ENCODE results near the gene ITCH. TPM values are rescaled to one million over a fixed set of nuclear protein-coding genes. Genes with fewer than 3 reads are reported as not detected.
"Not testable (repeated sequence)": the region's sequence is repeated elsewhere in the genome, so short reads cannot be mapped to it uniquely, and the experiment has no call there.

Gene ITCH
- total RNA-seq, 2 donors from 2014 or later: 35.6 to 40.2 TPM

GRCh38 chr20:34427331-34427730 is 64.3 kb downstream of the ITCH start:
- no peaks in the 10 kb centered on the region for H3K27me3 ChIP-seq
- no peaks in the 10 kb centered on the region for H3K9me3 ChIP-seq
- DNase-seq (ENCODE audit: low spot score): no peak
- H3K4me1 ChIP-seq: peaks cover 0 to 35% of the 10 kb centered on the region in 2 donors
- H3K36me3 ChIP-seq: no peaks in the 10 kb centered on the region
- no peak overlapping the region for H3K4me3 ChIP-seq
- TF ChIP-seq, protein P1, sequence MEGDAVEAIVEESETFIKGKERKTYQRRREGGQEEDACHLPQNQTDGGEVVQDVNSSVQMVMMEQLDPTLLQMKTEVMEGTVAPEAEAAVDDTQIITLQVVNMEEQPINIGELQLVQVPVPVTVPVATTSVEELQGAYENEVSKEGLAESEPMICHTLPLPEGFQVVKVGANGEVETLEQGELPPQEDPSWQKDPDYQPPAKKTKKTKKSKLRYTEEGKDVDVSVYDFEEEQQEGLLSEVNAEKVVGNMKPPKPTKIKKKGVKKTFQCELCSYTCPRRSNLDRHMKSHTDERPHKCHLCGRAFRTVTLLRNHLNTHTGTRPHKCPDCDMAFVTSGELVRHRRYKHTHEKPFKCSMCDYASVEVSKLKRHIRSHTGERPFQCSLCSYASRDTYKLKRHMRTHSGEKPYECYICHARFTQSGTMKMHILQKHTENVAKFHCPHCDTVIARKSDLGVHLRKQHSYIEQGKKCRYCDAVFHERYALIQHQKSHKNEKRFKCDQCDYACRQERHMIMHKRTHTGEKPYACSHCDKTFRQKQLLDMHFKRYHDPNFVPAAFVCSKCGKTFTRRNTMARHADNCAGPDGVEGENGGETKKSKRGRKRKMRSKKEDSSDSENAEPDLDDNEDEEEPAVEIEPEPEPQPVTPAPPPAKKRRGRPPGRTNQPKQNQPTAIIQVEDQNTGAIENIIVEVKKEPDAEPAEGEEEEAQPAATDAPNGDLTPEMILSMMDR (IDR thresholded peaks at IDR 0.05): no peak
- peak overlapping the region in 1 of 2 donors; percentile 7 for H3K27ac ChIP-seq

DNA sequence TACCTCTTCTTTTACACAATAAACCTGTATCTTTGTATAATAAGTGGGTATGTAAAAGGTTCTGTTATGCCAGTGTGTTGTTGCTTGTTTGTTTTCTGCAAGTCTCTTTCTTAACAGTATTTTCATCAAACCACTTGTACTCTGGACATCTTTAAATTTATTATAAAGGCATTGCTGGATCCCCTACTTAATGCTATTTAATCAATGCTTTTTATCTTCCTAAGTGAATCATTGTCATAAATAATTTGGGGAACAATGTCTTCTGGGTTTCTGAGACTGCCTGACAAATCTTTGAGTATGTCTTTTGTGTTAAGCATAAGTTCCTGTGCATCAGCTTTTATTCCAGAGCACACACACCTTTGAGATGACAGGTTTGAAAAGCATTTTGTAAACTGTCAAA is 64.7 kb downstream of the ITCH start:
- no peaks in the 10 kb centered on the region for H3K36me3 ChIP-seq
- peaks cover 0 to 35% of the 10 kb centered on the region in 2 donors for H3K4me1 ChIP-seq
- TF ChIP-seq, protein P1 (IDR thresholded peaks at IDR 0.05): no peak
- H3K27ac ChIP-seq: no peak overlapping the region
- H3K4me3 ChIP-seq: no peak overlapping the region
- no peaks in the 10 kb centered on the region for H3K9me3 ChIP-seq
- DNase-seq (ENCODE audit: low spot score): no peak
- no peaks in the 10 kb centered on the region for H3K27me3 ChIP-seq

- H3K36me3 ChIP-seq: no peaks in the 10 kb centered on the region
Measured at GRCh38 chr20:34431168-34431567, 68.1 kb downstream of the ITCH start.

GRCh38 chr20:34432663-34433062 is 69.6 kb downstream of the ITCH start:
- H3K9me3 ChIP-seq; DNase-seq (ENCODE audit: low spot score); H3K36me3 ChIP-seq; H3K27ac ChIP-seq; H3K4me3 ChIP-seq; H3K27me3 ChIP-seq: not testable (repeated sequence)
- peaks cover 0 to 25% of the 10 kb centered on the region in 2 donors for H3K4me1 ChIP-seq

More at GRCh38 chr20:34431168-34431567, 68.1 kb downstream of the ITCH start:
- Histone ChIP-seq H3K9me3 (no peaks in the 10 kb centered on the region), H3K4me3 (no peak overlapping the region), H3K4me1 (peaks cover 0 to 25% of the 10 kb centered on the region in 2 donors), H3K27me3 (no peaks in the 10 kb centered on the region), H3K27ac (no peak overlapping the region)
- no peak for DNase-seq (ENCODE audit: low spot score)
- TF ChIP-seq, protein P1 (IDR thresholded peaks at IDR 0.05): no peak

- Histone ChIP-seq H3K9me3 (no peaks in the 10 kb centered on the region), H3K4me3 (no peak overlapping the region), H3K27me3 (no peaks in the 10 kb centered on the region), H3K36me3 (no peaks in the 10 kb centered on the region), H3K4me1 (peaks cover 0 to 29% of the 10 kb centered on the region in 2 donors), H3K27ac (no peak overlapping the region)
- TF ChIP-seq, protein P1 (IDR thresholded peaks at IDR 0.05): no peak
- no peak for DNase-seq (ENCODE audit: low spot score)
Measured at GRCh38 chr20:34433391-34433790, 70.3 kb downstream of the ITCH start.

DNA sequence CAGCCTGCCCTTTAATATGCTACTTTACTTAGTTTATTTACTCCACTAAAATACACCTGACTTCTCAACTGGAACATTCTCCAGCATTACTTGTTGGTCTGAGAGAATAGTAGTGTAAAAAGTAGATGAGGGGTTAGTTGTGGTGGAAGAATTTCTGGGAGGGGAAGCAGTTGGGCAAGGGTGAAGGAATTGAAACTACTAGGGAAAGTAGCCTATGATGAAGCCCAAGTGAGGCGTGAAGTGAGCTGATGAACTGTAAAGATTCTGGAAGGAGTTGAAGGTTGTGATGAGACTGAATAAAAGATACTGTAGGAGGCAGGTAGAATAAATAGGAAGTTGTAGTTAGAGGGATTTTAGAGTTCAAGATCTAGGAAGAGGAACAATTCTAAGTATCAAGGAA is 72.5 kb downstream of the ITCH start:
- Histone ChIP-seq H3K9me3 (no peaks in the 10 kb centered on the region), H3K27me3 (no peaks in the 10 kb centered on the region), H3K27ac (no peak overlapping the region), H3K4me1 (peaks cover 0 to 31% of the 10 kb centered on the region in 2 donors), H3K36me3 (peaks cover 8% of the 10 kb centered on the region), H3K4me3 (no peak overlapping the region)
- DNase-seq (ENCODE audit: low spot score): no peak
- TF ChIP-seq, protein P1 (IDR thresholded peaks at IDR 0.05): no peak
